HG02981 (cell line): ENCODE results near the gene C6orf89.
"Not testable (repeated sequence)": the region's sequence is repeated elsewhere in the genome, so short reads cannot be mapped to it uniquely, and the experiment has no call there.

Experiments used
- ATAC-seq: cut with Tn5 transposase; IDR thresholded peaks from one replicate; pipeline ENCODE4 v1.9.1; 2021; ENCODE audit warnings: mild to moderate bottlenecking, moderate library complexity; ENCODE audit not compliant: unreplicated experiment

The C6orf89 gene

GRCh38 chr6:36945301-36945700 is 59.5 kb downstream of the C6orf89 start:
- no peak for ATAC-seq

DNA sequence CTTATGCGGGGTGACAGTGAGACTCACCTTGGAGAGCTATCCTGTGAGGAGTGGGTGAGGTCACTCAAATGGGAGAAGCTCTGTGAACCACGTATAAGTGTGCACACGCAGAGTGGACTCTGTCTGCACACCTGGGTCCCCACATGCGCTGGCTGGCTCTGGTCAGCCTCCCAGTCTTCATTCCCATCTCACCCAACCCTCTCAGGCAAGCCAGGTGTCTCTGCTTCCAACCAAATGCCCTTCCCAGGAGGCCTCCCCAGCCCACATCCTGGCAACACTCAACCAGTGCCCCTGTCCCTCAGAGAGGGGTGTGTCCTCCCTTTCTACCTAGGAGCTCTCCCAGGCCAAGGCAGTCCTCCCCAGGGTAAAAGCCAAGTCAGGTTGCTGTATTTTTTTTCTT is 60.8 kb downstream of the C6orf89 start:
- no peak for ATAC-seq

DNA sequence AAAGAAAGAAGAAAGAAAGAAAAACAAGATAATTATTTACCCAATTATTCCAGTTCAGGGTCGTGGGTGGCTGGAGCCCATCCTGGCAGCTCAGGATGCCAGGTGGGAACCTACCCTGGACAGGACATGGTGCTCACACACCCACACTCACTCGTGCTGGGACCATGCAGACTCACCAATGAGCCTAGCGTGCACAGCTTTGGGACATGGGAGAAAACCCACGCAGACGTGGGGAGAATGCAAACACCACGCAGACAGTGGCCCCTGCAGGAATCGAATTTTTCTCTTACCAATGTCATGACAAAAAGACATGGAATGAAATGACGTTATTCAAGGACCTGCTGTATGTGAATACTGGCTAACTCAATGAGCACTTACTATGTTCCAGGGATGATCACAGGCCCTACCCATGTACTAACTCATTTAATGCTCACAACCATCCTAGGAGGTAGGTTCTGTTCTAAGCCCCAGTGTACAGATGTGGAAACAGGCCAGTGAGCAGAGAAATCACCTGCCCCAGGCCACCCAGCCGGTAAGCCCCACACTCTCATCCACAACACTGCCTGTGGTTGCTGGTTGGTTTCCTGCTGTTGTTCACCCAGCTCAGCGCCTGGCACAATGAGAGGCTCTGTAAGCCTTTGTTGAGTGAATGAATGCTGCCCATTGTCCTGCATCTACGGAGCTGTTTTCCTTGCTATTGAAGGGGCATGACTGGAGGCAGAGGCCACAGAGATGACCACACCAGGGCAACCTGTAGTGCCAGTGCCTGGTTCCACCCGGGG is 62.0 kb downstream of the C6orf89 start:
- ATAC-seq, result no peak

GRCh38 chr6:36949076-36949475 is 63.3 kb downstream of the C6orf89 start:
- ATAC-seq, result not testable (repeated sequence)

GRCh38 chr6:36949636-36950035 is 63.9 kb downstream of the C6orf89 start:
- no peak for ATAC-seq

DNA sequence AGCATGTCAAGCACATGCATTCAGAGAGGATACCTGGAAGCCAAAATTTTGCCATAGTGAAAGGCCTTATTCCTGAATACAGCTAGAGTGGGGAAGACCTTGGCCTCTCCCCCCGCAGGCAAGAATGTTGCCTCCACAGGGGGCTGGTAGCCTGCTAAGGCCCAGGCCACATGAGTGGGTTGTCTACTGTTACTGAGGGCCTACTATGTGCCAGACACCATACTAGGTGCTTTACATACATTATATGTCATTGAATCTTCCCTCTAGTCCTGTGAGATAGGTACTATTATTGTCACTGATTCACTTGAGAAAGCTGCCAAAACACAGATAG is 68.1 kb downstream of the C6orf89 start:
- no peak for ATAC-seq

DNA sequence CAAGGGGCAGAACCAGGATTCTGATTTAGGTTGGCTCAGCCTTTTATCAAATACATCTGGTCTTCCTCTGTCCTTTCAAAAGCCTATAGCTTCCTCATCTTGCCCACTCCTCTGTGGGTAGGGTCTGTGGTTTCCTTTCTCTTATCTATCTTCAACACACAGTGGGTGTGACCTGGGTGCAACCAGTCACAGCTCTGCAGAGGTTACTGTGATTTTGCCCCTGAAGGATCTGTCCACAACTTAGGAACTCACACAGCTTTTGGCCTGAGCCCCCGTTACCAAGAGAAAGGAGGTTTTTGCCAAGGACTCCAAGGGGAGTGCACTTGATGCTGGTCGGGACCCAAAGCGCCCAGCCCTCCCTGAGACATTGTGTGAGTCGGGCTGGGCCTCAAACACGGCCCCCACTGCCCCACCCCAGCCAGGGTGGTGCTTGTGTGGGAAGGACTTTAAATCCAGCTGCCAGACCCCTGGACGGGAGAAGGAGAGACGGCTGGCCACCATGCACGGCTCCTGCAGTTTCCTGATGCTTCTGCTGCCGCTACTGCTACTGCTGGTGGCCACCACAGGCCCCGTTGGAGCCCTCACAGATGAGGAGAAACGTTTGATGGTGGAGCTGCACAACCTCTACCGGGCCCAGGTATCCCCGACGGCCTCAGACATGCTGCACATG is 68.6 kb downstream of the C6orf89 start, which contains the start of gene PI16:
TSS of gene PI16 (plus strand) at position 477 of the 670 bp plus-strand sequence. CDS start at position 500, 23 bp downstream.
- no peak for ATAC-seq

GRCh38 chr6:36955136-36955535 is 69.4 kb downstream of the C6orf89 start:
- ATAC-seq, result no peak

DNA sequence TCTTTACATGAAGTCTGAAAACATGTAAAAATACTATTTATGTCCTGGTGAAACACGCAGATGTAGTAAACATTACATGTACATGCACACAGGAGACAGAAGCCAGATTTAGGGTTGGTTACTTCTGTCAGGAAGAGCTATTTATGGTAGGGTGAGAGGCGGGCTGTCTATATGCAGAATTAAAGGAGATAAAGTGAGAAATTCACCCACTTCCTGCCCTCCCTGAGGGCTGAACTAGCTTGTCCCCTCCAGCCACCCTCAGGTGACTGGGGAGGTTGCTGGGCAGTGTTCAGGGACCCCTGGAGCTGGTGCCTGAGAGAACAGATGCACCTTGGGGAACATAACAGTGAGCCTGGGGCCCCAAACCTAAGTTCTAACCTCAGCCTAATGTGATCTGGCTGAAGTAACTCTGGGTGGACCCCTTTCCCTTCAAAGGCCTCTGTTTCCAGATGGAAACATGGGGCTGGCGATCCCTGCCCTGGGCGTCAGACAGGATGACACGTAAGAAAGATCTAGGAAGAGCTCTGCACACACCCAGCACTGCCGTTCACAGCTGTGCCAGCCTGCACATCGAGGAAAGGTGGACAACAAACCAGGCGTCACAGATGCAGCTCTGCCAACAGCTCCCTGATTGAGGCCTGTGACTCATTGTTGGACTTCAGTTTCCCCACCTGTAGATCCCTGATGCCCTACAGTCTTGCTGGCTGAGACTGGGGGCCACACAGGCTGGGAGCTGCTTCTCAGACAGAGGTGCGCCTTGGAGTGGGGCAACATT is 70.1 kb downstream of the C6orf89 start:
- ATAC-seq, result no peak

DNA sequence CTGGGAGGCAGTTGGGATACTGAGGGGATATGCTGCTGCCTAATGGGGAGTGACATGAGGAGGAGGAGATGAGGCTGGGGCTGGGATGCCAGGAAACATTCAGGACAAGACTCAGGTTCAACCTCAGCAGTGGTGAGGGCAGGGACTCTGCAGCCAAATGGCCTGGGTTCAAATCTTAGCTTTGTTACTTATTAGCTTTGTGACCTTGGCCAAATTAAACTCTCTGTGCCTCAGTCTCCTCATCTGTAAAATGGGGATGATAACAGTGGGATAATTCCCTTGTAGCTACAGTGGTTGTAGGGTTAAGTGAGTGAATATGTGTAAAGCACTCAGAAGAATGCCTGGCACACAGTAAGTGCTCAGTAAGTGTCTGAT is 70.7 kb downstream of the C6orf89 start:
- no peak for ATAC-seq

DNA sequence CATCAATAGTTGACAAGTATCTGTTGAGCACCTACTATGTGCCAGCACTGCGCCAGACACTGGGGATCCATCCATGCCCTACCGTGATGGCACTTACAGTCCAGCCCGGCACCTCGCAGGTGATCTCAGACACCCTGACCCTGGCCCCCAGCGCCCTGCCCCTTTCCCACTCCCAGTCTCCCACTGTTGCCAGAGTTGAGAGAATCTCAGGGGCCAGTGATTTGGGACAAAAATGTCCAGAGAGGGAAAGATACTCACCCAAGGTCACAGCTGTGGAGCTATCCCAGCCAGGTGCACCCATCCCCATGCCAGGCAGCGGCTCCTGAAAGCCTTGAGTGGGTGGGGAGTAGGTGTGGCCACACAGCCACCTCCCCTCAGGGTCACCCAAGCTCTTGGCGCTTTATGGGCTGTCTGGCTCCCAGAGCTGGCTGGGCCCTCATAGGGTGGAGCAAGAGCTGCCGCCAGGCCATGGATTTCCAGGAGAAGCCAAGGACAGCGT is 72.1 kb downstream of the C6orf89 start:
- ATAC-seq, result no peak

- ATAC-seq, result no peak
Observed at GRCh38 chr6:36958775-36959554, 73.2 kb downstream of the C6orf89 start.

- no peak for ATAC-seq
Observed at GRCh38 chr6:36959555-36960250, 74.0 kb downstream of the C6orf89 start.

- ATAC-seq, result no peak
Observed at GRCh38 chr6:36961441-36962435, 76.0 kb downstream of the C6orf89 start.

DNA sequence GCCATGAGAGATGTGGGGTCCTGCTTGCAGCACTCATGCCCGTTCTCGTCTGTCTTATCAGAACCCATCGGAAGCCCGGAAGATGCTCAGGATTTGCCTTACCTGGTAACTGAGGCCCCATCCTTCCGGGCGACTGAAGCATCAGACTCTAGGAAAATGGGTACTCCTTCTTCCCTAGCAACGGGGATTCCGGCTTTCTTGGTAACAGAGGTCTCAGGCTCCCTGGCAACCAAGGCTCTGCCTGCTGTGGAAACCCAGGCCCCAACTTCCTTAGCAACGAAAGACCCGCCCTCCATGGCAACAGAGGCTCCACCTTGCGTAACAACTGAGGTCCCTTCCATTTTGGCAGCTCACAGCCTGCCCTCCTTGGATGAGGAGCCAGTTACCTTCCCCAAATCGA is 77.1 kb downstream of the C6orf89 start:
- no peak for ATAC-seq

DNA sequence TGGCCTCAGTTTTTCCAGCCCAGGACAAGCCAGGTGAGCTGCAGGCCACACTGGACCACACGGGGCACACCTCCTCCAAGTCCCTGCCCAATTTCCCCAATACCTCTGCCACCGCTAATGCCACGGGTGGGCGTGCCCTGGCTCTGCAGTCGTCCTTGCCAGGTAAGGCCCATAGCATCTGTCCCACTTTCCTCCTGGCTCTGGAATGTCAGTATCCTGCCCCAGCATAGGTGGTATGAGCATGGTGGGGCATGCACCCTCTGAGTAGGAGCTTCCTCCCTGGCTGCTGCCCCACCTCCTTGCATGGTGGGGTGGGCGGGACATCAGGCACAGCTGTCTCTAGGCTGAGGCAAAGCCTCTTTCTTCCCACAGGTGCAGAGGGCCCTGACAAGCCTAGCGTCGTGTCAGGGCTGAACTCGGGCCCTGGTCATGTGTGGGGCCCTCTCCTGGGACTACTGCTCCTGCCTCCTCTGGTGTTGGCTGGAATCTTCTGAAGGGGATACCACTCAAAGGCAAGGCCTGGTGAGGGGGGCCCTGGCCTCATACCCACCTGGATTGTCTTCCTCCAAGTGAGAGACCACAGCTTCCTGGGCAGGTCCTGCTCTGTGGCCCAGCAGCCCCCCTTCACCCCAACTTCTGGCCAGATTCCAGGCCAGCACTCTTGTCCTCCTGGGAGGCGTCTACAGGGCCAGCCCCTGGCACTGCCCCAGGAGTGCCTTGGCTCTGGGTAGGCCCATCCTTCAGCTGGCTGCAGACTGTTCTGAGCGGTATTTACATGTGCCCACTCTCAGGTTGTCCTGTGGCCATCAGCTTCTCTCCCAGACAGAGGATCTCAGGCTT is 77.9 kb downstream of the C6orf89 start:
- ATAC-seq, result no peak

GRCh38 chr6:36964349-36964748 is 78.6 kb downstream of the C6orf89 start:
- ATAC-seq, result no peak

DNA sequence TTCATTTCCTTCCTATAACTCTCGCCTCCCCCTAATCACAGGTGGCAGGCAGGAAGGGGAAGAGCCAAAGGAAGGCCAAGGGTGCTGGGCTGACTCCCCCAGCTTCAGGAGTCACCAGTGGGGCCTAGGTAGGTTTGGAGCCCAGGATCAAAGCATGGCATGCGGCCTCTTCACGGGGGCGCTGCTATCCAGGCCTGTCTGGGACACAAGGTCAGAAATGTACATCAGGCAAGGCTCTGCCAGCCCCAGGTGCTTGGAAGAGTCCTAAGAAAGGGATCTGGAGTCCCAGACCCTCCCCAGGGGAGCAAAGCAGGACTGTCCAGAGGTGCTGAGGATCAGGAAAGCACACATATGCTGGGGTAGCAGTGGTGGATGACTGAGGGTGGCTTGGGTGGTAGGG is 79.2 kb downstream of the C6orf89 start:
- ATAC-seq, result no peak
